Astrocyte of the cerebellum (primary cell): Measurements from ENCODE around the gene LYPD5.

Experiments used
- DNase-seq: peaks from one replicate; pipeline ENCODE4 v3.0.0-alpha.2; 2011; ENCODE audit warnings: low read depth
- H3K4me3 ChIP-seq: 2 replicates; pipeline ENCODE4 v1.5.1; 2011; ENCODE audit warnings: mild to moderate bottlenecking, low read depth, low read length, moderate library complexity
- CTCF ChIP-seq: IDR thresholded peaks from 2 replicates; pipeline ENCODE4 v1.5.1; 2012; ENCODE audit warnings: low read length, low read depth, moderate library complexity, mild to moderate bottlenecking; ENCODE audit errors: missing control alignments
- in situ Hi-C: cut with HindIII; loops from 2 replicates; pipeline ENCODE4 v1.10.0; 2017; ENCODE audit warnings: low sequenced_read_pairs

LYPD5 gene

DNA sequence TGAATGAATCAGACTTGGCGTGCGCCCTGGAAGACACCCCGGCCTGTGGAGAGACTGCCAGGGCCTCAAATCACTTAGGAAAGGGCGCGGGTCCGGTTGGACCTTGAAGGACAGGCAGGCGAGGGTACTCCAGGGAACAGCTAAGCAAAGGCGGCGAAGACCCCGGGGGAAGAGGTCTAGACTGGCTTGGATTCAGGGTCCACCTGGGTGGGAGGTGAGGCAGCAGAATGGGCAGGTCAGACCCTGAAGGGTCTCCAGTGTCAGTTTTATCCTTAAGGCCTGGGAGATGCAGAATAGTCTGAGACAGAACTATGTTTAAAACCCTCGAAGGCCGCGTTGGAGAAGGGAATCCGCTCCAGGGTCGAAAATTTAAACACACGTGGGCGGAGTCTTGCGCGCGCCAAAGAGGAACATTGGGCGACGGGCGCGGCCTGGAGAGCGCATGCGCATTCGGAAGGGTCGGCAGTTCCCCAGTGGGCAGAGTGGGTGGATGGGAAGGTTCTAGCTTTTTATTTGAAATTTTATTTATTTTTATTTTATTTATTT, 46.9 kb downstream of the LYPD5 start:
- in situ Hi-C loops = no loop called here
- no peak for DNase-seq
- TF ChIP-seq CTCF = no peak
- peak overlapping the region; percentile 78 for H3K4me3 ChIP-seq

GRCh38 chr19:43754503-43755255, 47.6 kb downstream of the LYPD5 start, which contains the start of gene SMG9:
Gene SMG9 (minus strand): TSS chr19:43754962. CDS start chr19:43750741, 4,221 bp downstream.
- in situ Hi-C loops = no loop called here
- H3K4me3 ChIP-seq = peak within 1 kb of the TSS; percentile 78
- no peak for TF ChIP-seq CTCF
- peak; percentile 94 for DNase-seq

DNA sequence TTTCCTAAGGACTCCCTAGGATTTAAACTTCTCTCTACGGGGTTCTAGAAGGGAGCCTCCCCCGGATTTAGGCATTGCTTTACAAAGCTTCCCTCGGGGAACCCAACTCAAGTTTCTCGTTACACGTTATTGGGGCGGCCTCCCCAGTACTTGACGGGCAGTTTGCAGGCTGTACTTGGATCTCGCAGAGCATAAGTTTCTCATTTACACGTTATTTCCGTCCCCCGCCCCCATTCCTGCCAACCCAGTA, 48.1 kb downstream of the LYPD5 start:
- H3K4me3 ChIP-seq = peak overlapping the region; percentile 78
- in situ Hi-C loops = no loop called here
- no peak for TF ChIP-seq CTCF
- no peak for DNase-seq

DNA sequence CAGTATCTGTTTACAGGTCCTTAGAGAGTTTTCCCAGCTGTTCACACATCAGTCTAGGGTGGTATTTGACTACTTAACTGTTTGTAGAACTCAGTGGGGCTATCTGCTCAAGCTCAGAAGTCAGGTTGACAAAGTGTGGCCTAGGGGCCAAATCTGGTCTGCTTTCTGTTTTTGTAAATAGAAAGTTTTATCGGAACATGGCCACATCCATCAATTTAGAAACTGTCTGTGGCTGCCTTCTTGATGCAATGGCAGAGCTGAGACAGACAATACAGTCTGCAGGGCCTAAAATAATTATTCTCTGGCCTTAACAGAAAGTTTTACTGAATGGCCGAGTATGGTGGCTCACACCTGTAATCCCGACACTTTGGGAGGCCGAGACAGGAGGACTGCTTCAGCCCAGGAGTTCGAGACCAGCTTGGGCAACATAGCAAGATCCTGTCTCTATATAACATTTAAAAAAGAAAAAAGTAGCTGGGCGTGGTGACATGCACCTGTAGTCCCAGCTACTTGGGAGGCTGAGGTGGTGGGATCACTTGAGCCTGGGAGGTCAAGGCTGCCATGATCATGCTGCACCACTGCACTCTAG, 49.9 kb downstream of the LYPD5 start:
- TF ChIP-seq CTCF = no peak
- no peak for DNase-seq
- in situ Hi-C loops = no loop called here
- H3K4me3 ChIP-seq = no peak overlapping the region

GRCh38 chr19:43751466-43752220, 50.6 kb downstream of the LYPD5 start:
- in situ Hi-C loops = no loop called here
- DNase-seq = no peak
- no peak overlapping the region for H3K4me3 ChIP-seq
- TF ChIP-seq CTCF = no peak

DNA sequence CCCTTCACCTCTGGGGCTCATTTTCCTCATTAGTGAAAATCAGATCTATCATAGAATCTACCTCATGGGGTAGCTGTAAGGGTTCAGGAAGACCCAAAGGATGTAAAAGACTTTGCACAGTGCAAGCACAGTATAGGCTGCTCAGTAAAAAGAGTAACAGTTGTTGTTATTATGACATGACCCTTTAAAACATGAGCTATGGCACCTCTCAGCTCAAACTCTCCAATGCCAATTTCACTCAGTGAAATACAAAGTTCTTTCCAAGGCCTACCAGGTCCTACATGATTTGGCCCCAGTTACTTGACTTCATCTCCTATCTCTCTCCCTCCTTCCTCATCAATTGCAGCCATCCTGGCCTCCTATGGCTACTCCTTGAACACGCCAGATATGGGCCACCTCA, 52.3 kb downstream of the LYPD5 start:
- in situ Hi-C loops = no loop called here
- no peak for TF ChIP-seq CTCF
- H3K4me3 ChIP-seq = no peak overlapping the region
- no peak for DNase-seq
